Measurements from ENCODE around the gene SLC38A10.

SLC38A10 gene

GRCh38 chr17:81340607-81341515 is 45.8 kb upstream of the SLC38A10 start:
- H2BK120ac ChIP-seq (ENCODE audit: insufficient read depth, low read length, poor library complexity): no peak overlapping the region
- peaks cover 31% of the 10 kb centered on the region for H3K79me2 ChIP-seq (ENCODE audit: control insufficient read depth, insufficient read depth, low read length, poor library complexity)
- H2BK12ac ChIP-seq (ENCODE audit: low read length): peak overlapping the region; percentile 32
- H3K9ac ChIP-seq (ENCODE audit: low read length): no peak overlapping the region
- H2BK5ac ChIP-seq (ENCODE audit: low read depth, low read length, poor library complexity): no peak overlapping the region
- H3K4me2 ChIP-seq (ENCODE audit: low read length): peak overlapping the region; percentile 85
- H3K27me3 ChIP-seq (ENCODE audit: insufficient read depth, low read length): peaks cover 13% of the 10 kb centered on the region
- H3K4me1 ChIP-seq (ENCODE audit: control insufficient read depth in 1 of 2, insufficient read depth in 2 of 2, low read length in 2 of 2): peaks cover 14 to 26% of the 10 kb centered on the region in 2 experiments
- H3K27ac ChIP-seq (ENCODE audit: low read depth, low read length): no peak overlapping the region
- peak overlapping the region; percentile 6 for H3K4me3 ChIP-seq (ENCODE audit: low read depth, low read length)
- H3K9me3 ChIP-seq (ENCODE audit: insufficient read depth, low read depth, low read length): peaks cover 1% of the 10 kb centered on the region
- no CpG with 5 or more reads among the region's 60 CpGs for WGBS (ENCODE audit: extremely low coverage, insufficient coverage, insufficient read length)
- peaks cover 40% of the 10 kb centered on the region for H3K79me1 ChIP-seq (ENCODE audit: low read length)
- no peak overlapping the region for H4K91ac ChIP-seq (ENCODE audit: low read depth, low read length)
- peaks cover 4 to 8% of the 10 kb centered on the region in 2 experiments for H3K36me3 ChIP-seq (ENCODE audit: control insufficient read depth in 1 of 2, insufficient read depth in 2 of 2, low read length in 2 of 2)
- H2AK5ac ChIP-seq (ENCODE audit: low read length): peak overlapping the region; percentile 15
- no peak overlapping the region for H3K23ac ChIP-seq (ENCODE audit: low read length)
- H3K18ac ChIP-seq (ENCODE audit: low read length): peak overlapping the region; percentile 28
- peak overlapping the region; percentile 55 for H4K8ac ChIP-seq (ENCODE audit: low read depth, low read length)
- H4K12ac ChIP-seq (ENCODE audit: low read depth, low read length): peak overlapping the region; percentile 39
- H3K14ac ChIP-seq (ENCODE audit: low read length): no peak overlapping the region
- H2AFZ ChIP-seq (ENCODE audit: insufficient read depth, low read length, poor library complexity): no peak overlapping the region
- H3K4ac ChIP-seq (ENCODE audit: low read depth, low read length): peak overlapping the region; percentile 51
- DNase-seq: no peak

GRCh38 chr17:81339534-81340296 is 44.6 kb upstream of the SLC38A10 start:
- DNase-seq: no peak
- no peak overlapping the region for H4K12ac ChIP-seq (ENCODE audit: low read depth, low read length)
- H3K14ac ChIP-seq (ENCODE audit: low read length): no peak overlapping the region
- H2BK12ac ChIP-seq (ENCODE audit: low read length): no peak overlapping the region
- no peak overlapping the region for H3K18ac ChIP-seq (ENCODE audit: low read length)
- H3K4me1 ChIP-seq (ENCODE audit: control insufficient read depth in 1 of 2, insufficient read depth in 2 of 2, low read length in 2 of 2): peaks cover 14 to 26% of the 10 kb centered on the region in 2 experiments
- WGBS (ENCODE audit: extremely low coverage, insufficient coverage, insufficient read length): no CpG with 5 or more reads among the region's 11 CpGs
- H2AK5ac ChIP-seq (ENCODE audit: low read length): no peak overlapping the region
- H2AFZ ChIP-seq (ENCODE audit: insufficient read depth, low read length, poor library complexity): no peak overlapping the region
- no peak overlapping the region for H3K4me2 ChIP-seq (ENCODE audit: low read length)
- H3K4me3 ChIP-seq (ENCODE audit: low read depth, low read length): no peak overlapping the region
- H3K4ac ChIP-seq (ENCODE audit: low read depth, low read length): no peak overlapping the region
- no peak overlapping the region for H3K9ac ChIP-seq (ENCODE audit: low read length)
- no peak overlapping the region for H4K91ac ChIP-seq (ENCODE audit: low read depth, low read length)
- peaks cover 4 to 8% of the 10 kb centered on the region in 2 experiments for H3K36me3 ChIP-seq (ENCODE audit: control insufficient read depth in 1 of 2, insufficient read depth in 2 of 2, low read length in 2 of 2)
- H3K9me3 ChIP-seq (ENCODE audit: insufficient read depth, low read depth, low read length): peaks cover 1% of the 10 kb centered on the region
- H3K79me1 ChIP-seq (ENCODE audit: low read length): peaks cover 29% of the 10 kb centered on the region
- H2BK120ac ChIP-seq (ENCODE audit: insufficient read depth, low read length, poor library complexity): no peak overlapping the region
- peaks cover 13% of the 10 kb centered on the region for H3K27me3 ChIP-seq (ENCODE audit: insufficient read depth, low read length)
- no peak overlapping the region for H4K8ac ChIP-seq (ENCODE audit: low read depth, low read length)
- H3K27ac ChIP-seq (ENCODE audit: low read depth, low read length): no peak overlapping the region
- H3K23ac ChIP-seq (ENCODE audit: low read length): no peak overlapping the region
- H3K79me2 ChIP-seq (ENCODE audit: control insufficient read depth, insufficient read depth, low read length, poor library complexity): peaks cover 21% of the 10 kb centered on the region
- H2BK5ac ChIP-seq (ENCODE audit: low read depth, low read length, poor library complexity): no peak overlapping the region

GRCh38 chr17:81339191-81339533 is 44.1 kb upstream of the SLC38A10 start:
- H3K27me3 ChIP-seq (ENCODE audit: insufficient read depth, low read length): peaks cover 13% of the 10 kb centered on the region
- no peak overlapping the region for H3K9ac ChIP-seq (ENCODE audit: low read length)
- peaks cover 14 to 26% of the 10 kb centered on the region in 2 experiments for H3K4me1 ChIP-seq (ENCODE audit: control insufficient read depth in 1 of 2, insufficient read depth in 2 of 2, low read length in 2 of 2)
- H3K9me3 ChIP-seq (ENCODE audit: insufficient read depth, low read depth, low read length): peaks cover 1% of the 10 kb centered on the region
- H3K79me1 ChIP-seq (ENCODE audit: low read length): peaks cover 23% of the 10 kb centered on the region
- H3K27ac ChIP-seq (ENCODE audit: low read depth, low read length): no peak overlapping the region
- no CpG with 5 or more reads among the region's 4 CpGs for WGBS (ENCODE audit: extremely low coverage, insufficient coverage, insufficient read length)
- H3K23ac ChIP-seq (ENCODE audit: low read length): no peak overlapping the region
- no peak overlapping the region for H3K4ac ChIP-seq (ENCODE audit: low read depth, low read length)
- H3K14ac ChIP-seq (ENCODE audit: low read length): no peak overlapping the region
- DNase-seq: no peak
- H3K79me2 ChIP-seq (ENCODE audit: control insufficient read depth, insufficient read depth, low read length, poor library complexity): peaks cover 15% of the 10 kb centered on the region
- H4K12ac ChIP-seq (ENCODE audit: low read depth, low read length): no peak overlapping the region
- H4K91ac ChIP-seq (ENCODE audit: low read depth, low read length): no peak overlapping the region
- H3K4me2 ChIP-seq (ENCODE audit: low read length): no peak overlapping the region
- no peak overlapping the region for H2BK5ac ChIP-seq (ENCODE audit: low read depth, low read length, poor library complexity)
- no peak overlapping the region for H2BK12ac ChIP-seq (ENCODE audit: low read length)
- no peak overlapping the region for H3K4me3 ChIP-seq (ENCODE audit: low read depth, low read length)
- H3K18ac ChIP-seq (ENCODE audit: low read length): no peak overlapping the region
- peaks cover 4 to 8% of the 10 kb centered on the region in 2 experiments for H3K36me3 ChIP-seq (ENCODE audit: control insufficient read depth in 1 of 2, insufficient read depth in 2 of 2, low read length in 2 of 2)
- H2BK120ac ChIP-seq (ENCODE audit: insufficient read depth, low read length, poor library complexity): no peak overlapping the region
- H2AK5ac ChIP-seq (ENCODE audit: low read length): no peak overlapping the region
- H4K8ac ChIP-seq (ENCODE audit: low read depth, low read length): no peak overlapping the region
- no peak overlapping the region for H2AFZ ChIP-seq (ENCODE audit: insufficient read depth, low read length, poor library complexity)

- peaks cover 11% of the 10 kb centered on the region for H3K79me2 ChIP-seq (ENCODE audit: control insufficient read depth, insufficient read depth, low read length, poor library complexity)
- H4K8ac ChIP-seq (ENCODE audit: low read depth, low read length): no peak overlapping the region
- no peak overlapping the region for H2AFZ ChIP-seq (ENCODE audit: insufficient read depth, low read length, poor library complexity)
- DNase-seq: no peak
- H3K27ac ChIP-seq (ENCODE audit: low read depth, low read length): no peak overlapping the region
- peaks cover 19% of the 10 kb centered on the region for H3K79me1 ChIP-seq (ENCODE audit: low read length)
- no peak overlapping the region for H3K23ac ChIP-seq (ENCODE audit: low read length)
- H3K36me3 ChIP-seq (ENCODE audit: control insufficient read depth in 1 of 2, insufficient read depth in 2 of 2, low read length in 2 of 2): peaks cover 4 to 8% of the 10 kb centered on the region in 2 experiments
- H3K14ac ChIP-seq (ENCODE audit: low read length): no peak overlapping the region
- H2BK12ac ChIP-seq (ENCODE audit: low read length): no peak overlapping the region
- WGBS (ENCODE audit: extremely low coverage, insufficient coverage, insufficient read length): no CpG with 5 or more reads among the region's 17 CpGs
- no peak overlapping the region for H3K4me2 ChIP-seq (ENCODE audit: low read length)
- H3K4ac ChIP-seq (ENCODE audit: low read depth, low read length): no peak overlapping the region
- H4K12ac ChIP-seq (ENCODE audit: low read depth, low read length): no peak overlapping the region
- H3K9ac ChIP-seq (ENCODE audit: low read length): no peak overlapping the region
- H3K27me3 ChIP-seq (ENCODE audit: insufficient read depth, low read length): peaks cover 13% of the 10 kb centered on the region
- H2BK120ac ChIP-seq (ENCODE audit: insufficient read depth, low read length, poor library complexity): no peak overlapping the region
- no peak overlapping the region for H2AK5ac ChIP-seq (ENCODE audit: low read length)
- H3K4me1 ChIP-seq (ENCODE audit: control insufficient read depth in 1 of 2, insufficient read depth in 2 of 2, low read length in 2 of 2): peaks cover 14 to 26% of the 10 kb centered on the region in 2 experiments
- H3K18ac ChIP-seq (ENCODE audit: low read length): no peak overlapping the region
- no peak overlapping the region for H3K4me3 ChIP-seq (ENCODE audit: low read depth, low read length)
- no peak overlapping the region for H2BK5ac ChIP-seq (ENCODE audit: low read depth, low read length, poor library complexity)
- no peak overlapping the region for H4K91ac ChIP-seq (ENCODE audit: low read depth, low read length)
- H3K9me3 ChIP-seq (ENCODE audit: insufficient read depth, low read depth, low read length): peaks cover 1% of the 10 kb centered on the region
Observed at GRCh38 chr17:81338274-81339190, 43.4 kb upstream of the SLC38A10 start.
